Upper lobe of left lung (tissue), 6 donors: ENCODE results near the gene CENATAC. TPM values are rescaled to one million over a fixed set of nuclear protein-coding genes. Genes with fewer than 3 reads are reported as not detected.
"Not testable (repeated sequence)": the region's sequence is repeated elsewhere in the genome, so short reads cannot be mapped to it uniquely, and the experiment has no call there.

Experiments used
- ATAC-seq, 2 donors: fragments of 200-7000 bp; cut with Tn5 transposase; one replicate each; pipeline ENCODE4 v1.9.1; 2022; ENCODE audit warnings: mild to moderate bottlenecking in 2 of 2, moderate library complexity in 2 of 2; ENCODE audit not compliant: low FRiP score in 2 of 2
- DNase-seq, 2 donors: peaks; one replicate each; pipeline ENCODE4 v3.0.0-alpha.2; 2019 to 2020
- H3K27ac ChIP-seq, 4 donors: fragments of 200-600 bp; sonication (generic); one replicate each; pipeline ENCODE4 v1.5.1; 2016 to 2019
- H3K27me3 ChIP-seq, 4 donors: fragments of 200-600 bp; sonication (generic); one replicate each; pipeline ENCODE4 v1.5.1; 2017 to 2019
- H3K36me3 ChIP-seq, 4 donors: fragments of 200-600 bp; sonication (generic); one replicate each; pipeline ENCODE4 v1.5.1; 2016 to 2019
- H3K4me1 ChIP-seq, 4 donors: fragments of 200-600 bp; sonication (generic); one replicate each; pipeline ENCODE4 v1.5.1; 2018 to 2019
- H3K4me3 ChIP-seq, 4 donors: fragments of 200-600 bp; sonication (generic); one replicate each; pipeline ENCODE4 v1.5.1; 2017 to 2019; ENCODE audit warnings: mild to moderate bottlenecking in 2 of 4, moderate library complexity in 1 of 4
- H3K9me3 ChIP-seq, 4 donors: fragments of 200-600 bp; sonication (generic); one replicate each; pipeline ENCODE4 v1.5.1; 2018 to 2019
- EP300 ChIP-seq, 4 donors: sonication (generic); formaldehyde crosslinking; IDR thresholded peaks; one replicate each; pipeline ENCODE4 v1.5.1; 2017; ENCODE audit warnings: antibody characterized with exemption in 4 of 4, control low read depth in 2 of 4
- POLR2A ChIP-seq, 4 donors: fragments of 450-650 bp; IDR thresholded peaks; one replicate each; pipeline ENCODE4 v1.5.1; 2016 to 2017; ENCODE audit warnings: antibody characterized with exemption in 4 of 4, mild to moderate bottlenecking in 2 of 4
- POLR2AphosphoS5 ChIP-seq, 2 donors: sonication (generic); formaldehyde crosslinking; IDR thresholded peaks; one replicate each; pipeline ENCODE4 v1.5.1; 2017; ENCODE audit warnings: antibody characterized with exemption in 2 of 2
- WGBS, 2 donors: methylation state at CpG; one replicate each; pipeline ENCODE4 v1.1.5; 2017 to 2018; 5-methylcytosine and 5-hydroxymethylcytosine counted together
- total RNA-seq, 6 donors: library from RNA; depleted of rRNA in 4 of 6; stranded (reverse); fragments of >200 nt in 4 of 6; gene quantifications; one replicate each; pipeline versions ENCODE4 v1.1.0 to v1.2.1, GENCODE V29; 2016 to 2021
- TF ChIP-seq, protein P1 (sequence below), 6 experiments: fragments of 450-650 bp in 4 of 6; fragments of 200-600 bp in 2 of 6; sonication (generic) in 2 of 6; IDR thresholded peaks; one replicate each; pipeline ENCODE4 v1.5.1; 2016 to 2019; ENCODE audit warnings: antibody characterized with exemption in 6 of 6
- donor health status: DM: no; HTN: no; CAD: no; lungs with moderate emphysema.
- donor health status: DM: no; HTN: yes; CAD: no; lungs with severe emphysema.

Gene CENATAC
- total RNA-seq, 6 donors from 2014 or later, result 44.3 to 407 (median 94.3) TPM

DNA sequence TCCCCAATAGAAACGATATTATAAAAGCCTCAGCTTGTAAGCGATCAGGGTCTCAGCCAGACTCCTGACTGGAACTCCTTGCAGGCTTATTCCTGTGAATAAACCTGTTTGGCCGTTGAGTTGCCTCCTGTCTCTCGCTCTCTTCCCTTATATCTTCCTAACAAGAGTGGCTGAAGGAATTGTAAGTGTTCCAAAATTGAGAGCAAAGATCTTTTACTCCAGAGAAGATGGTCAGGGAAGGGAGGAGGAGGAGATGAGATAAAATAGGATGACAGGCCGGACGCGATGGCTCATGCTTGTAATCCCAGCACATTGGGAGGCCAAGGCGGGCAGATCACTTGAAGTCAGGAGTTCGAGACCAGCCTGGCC, 34.0 kb downstream of the CENATAC start:
- peaks cover 0 to 12% (median 2%) of the 10 kb centered on the region in 4 donors for H3K36me3 ChIP-seq
- ATAC-seq (no peak), DNase-seq (no peak)
- TF ChIP-seq, protein P1, sequence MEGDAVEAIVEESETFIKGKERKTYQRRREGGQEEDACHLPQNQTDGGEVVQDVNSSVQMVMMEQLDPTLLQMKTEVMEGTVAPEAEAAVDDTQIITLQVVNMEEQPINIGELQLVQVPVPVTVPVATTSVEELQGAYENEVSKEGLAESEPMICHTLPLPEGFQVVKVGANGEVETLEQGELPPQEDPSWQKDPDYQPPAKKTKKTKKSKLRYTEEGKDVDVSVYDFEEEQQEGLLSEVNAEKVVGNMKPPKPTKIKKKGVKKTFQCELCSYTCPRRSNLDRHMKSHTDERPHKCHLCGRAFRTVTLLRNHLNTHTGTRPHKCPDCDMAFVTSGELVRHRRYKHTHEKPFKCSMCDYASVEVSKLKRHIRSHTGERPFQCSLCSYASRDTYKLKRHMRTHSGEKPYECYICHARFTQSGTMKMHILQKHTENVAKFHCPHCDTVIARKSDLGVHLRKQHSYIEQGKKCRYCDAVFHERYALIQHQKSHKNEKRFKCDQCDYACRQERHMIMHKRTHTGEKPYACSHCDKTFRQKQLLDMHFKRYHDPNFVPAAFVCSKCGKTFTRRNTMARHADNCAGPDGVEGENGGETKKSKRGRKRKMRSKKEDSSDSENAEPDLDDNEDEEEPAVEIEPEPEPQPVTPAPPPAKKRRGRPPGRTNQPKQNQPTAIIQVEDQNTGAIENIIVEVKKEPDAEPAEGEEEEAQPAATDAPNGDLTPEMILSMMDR (IDR thresholded peaks at IDR 0.05), result no peak
- TF ChIP-seq EP300 (IDR thresholded peaks at IDR 0.05) (no peak), POLR2A (IDR thresholded peaks at IDR 0.05) (no peak), POLR2AphosphoS5 (IDR thresholded peaks at IDR 0.05) (no peak)
- no peaks in the 10 kb centered on the region for H3K9me3 ChIP-seq
- peaks cover 17 to 25% (median 21%) of the 10 kb centered on the region in 4 donors for H3K4me1 ChIP-seq
- H3K27me3 ChIP-seq, result no peaks in the 10 kb centered on the region
- 73 to 89% methylated on average over 9 of the region's 9 CpGs for WGBS, 2 donors
- H3K27ac ChIP-seq, result no peak overlapping the region
- no peak overlapping the region for H3K4me3 ChIP-seq

DNA sequence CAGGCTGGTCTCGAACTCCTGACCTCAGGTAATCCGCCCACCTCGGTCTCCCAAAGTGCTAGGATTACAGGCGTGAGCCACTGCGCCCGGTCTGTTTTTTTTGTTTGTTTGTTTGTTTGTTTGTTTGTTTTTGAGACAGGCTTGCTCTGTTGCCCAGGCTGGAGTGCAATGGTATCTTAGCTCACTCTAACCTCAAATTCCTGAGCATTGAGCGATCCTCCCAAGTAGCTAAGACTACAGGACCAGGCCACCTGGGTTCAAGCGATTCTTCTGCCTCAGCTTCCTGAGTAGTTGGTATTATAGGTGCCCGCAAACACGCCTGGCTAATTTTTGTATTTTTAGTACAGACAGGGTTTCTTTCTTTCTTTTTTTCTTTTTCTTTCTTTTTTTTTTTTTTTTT, 35.5 kb downstream of the CENATAC start:
- not testable (repeated sequence) for H3K27me3 ChIP-seq, DNase-seq, H3K27ac ChIP-seq, ATAC-seq, H3K9me3 ChIP-seq, H3K4me3 ChIP-seq, H3K36me3 ChIP-seq
- H3K4me1 ChIP-seq, result peaks cover 17 to 25% (median 19%) of the 10 kb centered on the region in 4 donors
- 77 to 86% methylated on average over 10 of the region's 10 CpGs for WGBS, 2 donors

DNA sequence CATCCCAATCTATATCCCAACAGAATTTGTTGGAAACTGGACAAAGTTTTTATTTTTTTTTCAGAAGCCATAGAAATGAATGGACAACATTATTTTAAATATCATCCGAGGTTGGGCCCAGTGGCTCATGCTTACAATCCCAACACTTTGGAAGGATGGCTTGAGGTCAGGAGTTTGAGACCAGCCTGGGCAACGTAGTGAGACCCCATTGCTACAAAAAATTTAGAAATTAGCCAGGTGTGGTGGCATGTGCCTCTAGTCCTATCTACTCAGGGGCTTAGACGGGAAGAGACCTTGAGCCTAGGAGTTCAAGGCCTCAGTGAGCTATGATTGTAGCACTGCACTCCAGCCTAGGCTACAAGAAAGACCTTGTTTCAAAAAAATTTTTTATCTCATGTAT, 36.9 kb downstream of the CENATAC start:
- WGBS, 2 donors, result 82 to 84% methylated on average over 3 of the region's 3 CpGs
- H3K27ac ChIP-seq, result no peak overlapping the region
- no peaks in the 10 kb centered on the region for H3K36me3 ChIP-seq
- no peak for ATAC-seq
- no peak overlapping the region for H3K4me3 ChIP-seq
- H3K9me3 ChIP-seq, result no peaks in the 10 kb centered on the region
- H3K27me3 ChIP-seq, result no peaks in the 10 kb centered on the region
- peaks cover 4 to 13% (median 8%) of the 10 kb centered on the region in 4 donors for H3K4me1 ChIP-seq
- TF ChIP-seq POLR2A (IDR thresholded peaks at IDR 0.05) (no peak), EP300 (IDR thresholded peaks at IDR 0.05) (no peak), POLR2AphosphoS5 (IDR thresholded peaks at IDR 0.05) (no peak)
- TF ChIP-seq, protein P1 (IDR thresholded peaks at IDR 0.05), result no peak
- no peak for DNase-seq

DNA sequence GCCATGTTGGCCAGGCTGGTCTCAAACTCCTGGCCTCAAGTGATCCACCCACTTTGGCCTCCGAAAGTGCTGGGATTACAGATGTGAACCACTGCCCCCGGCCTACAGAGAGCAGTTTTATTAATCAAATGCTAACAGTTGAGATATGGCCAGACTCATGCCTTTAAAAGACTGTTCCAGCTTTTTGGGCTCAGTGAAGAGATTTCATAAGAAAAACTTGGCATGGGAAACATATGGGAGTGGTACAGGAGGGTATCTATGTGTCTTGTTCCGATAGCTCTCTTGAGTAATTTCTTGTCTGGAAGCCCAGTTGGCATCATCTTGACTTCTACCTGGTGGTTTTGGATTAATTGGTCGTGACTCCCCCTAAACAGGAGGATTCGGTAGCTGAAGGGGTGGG, 40.9 kb downstream of the CENATAC start:
- H3K36me3 ChIP-seq, result no peaks in the 10 kb centered on the region
- H3K9me3 ChIP-seq, result no peaks in the 10 kb centered on the region
- no peak overlapping the region for H3K27ac ChIP-seq
- no peak for ATAC-seq
- DNase-seq, result no peak
- TF ChIP-seq, protein P1 (IDR thresholded peaks at IDR 0.05), result no peak
- TF ChIP-seq POLR2AphosphoS5 (IDR thresholded peaks at IDR 0.05) (no peak), EP300 (IDR thresholded peaks at IDR 0.05) (no peak), POLR2A (IDR thresholded peaks at IDR 0.05) (no peak)
- no peaks in the 10 kb centered on the region for H3K27me3 ChIP-seq
- no peaks in the 10 kb centered on the region for H3K4me1 ChIP-seq
- 83 to 90% methylated on average over 5 of the region's 5 CpGs for WGBS, 2 donors
- no peak overlapping the region for H3K4me3 ChIP-seq

DNA sequence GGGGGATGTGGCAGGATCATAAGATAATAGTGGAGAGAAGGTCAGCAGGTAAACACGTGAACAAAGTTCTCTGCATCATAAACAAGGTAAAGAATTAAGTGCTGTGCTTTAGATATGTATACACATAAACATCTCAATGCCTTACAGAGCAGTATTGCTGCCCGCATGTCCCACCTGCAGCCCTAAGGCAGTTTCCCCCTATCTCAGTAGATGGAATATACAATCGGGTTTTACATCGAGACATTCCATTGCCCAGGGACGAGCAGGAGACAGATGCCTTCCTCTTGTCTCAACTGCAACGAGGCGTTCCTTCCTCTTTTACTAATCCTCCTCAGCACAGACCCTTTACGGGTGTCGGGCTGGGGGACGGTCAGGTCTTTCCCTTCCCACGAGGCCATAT, 41.5 kb downstream of the CENATAC start:
- not testable (repeated sequence) for H3K9me3 ChIP-seq, H3K27ac ChIP-seq, H3K4me1 ChIP-seq, H3K27me3 ChIP-seq, H3K4me3 ChIP-seq, H3K36me3 ChIP-seq, DNase-seq, ATAC-seq
- WGBS, 2 donors, result 28 to 48% methylated on average over 11 of the region's 11 CpGs

DNA sequence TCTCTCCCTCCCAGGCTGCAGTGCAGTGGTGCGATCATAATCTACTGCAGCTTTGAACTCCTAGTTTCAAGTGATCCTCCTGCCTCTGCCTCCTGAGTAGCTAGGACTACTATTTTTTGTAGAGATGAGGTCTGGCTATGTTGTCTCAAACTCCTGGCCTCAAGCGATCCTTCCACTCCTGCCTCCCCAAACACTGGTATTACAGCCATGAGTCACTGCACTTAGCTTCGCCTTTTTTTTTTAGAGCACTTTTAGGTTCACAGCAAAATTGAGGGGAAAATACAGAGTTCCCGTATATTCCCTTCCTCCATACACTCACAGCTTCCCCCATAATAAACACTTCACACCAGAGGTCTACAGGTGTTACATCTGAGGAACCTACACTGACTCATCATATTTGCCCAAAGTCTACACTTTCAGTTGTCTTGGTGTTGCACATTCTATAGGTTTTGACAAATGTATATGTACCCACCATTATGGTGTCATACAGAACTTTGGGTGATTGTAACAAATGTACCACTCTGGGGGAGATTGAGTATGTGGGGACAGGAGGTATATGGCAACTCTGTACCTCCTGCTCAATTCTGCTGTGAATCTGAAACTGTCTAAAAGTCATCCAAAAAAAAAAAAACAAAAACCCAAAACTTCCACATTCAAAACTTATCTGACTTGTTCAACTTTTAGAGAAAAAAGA, 44.0 kb downstream of the CENATAC start:
- no peaks in the 10 kb centered on the region for H3K27me3 ChIP-seq
- H3K4me3 ChIP-seq, result no peak overlapping the region
- TF ChIP-seq EP300 (IDR thresholded peaks at IDR 0.05) (no peak), POLR2A (IDR thresholded peaks at IDR 0.05) (no peak), POLR2AphosphoS5 (IDR thresholded peaks at IDR 0.05) (no peak)
- TF ChIP-seq, protein P1 (IDR thresholded peaks at IDR 0.05), result no peak
- H3K27ac ChIP-seq, result no peak overlapping the region
- H3K9me3 ChIP-seq, result no peaks in the 10 kb centered on the region
- WGBS, 2 donors, result 84 to 94% methylated on average over 4 of the region's 4 CpGs
- no peaks in the 10 kb centered on the region for H3K4me1 ChIP-seq
- H3K36me3 ChIP-seq, result peaks cover 6 to 29% (median 22%) of the 10 kb centered on the region in 4 donors
- DNase-seq (no peak), ATAC-seq (no peak)
